22Rv1 (cell line): ENCODE results near the gene SAMD3.

Experiments used
- ZFX ChIP-seq: fragments of 450-650 bp; IDR thresholded peaks from 2 replicates; pipeline ENCODE4 v1.6.1; 2017; ENCODE audit warnings: antibody characterized with exemption, borderline replicate concordance
- TF ChIP-seq, protein P1 (sequence below): fragments of 450-650 bp; IDR thresholded peaks from 2 replicates; pipeline ENCODE4 v1.5.1; 2017; ENCODE audit warnings: mild to moderate bottlenecking

DNA sequence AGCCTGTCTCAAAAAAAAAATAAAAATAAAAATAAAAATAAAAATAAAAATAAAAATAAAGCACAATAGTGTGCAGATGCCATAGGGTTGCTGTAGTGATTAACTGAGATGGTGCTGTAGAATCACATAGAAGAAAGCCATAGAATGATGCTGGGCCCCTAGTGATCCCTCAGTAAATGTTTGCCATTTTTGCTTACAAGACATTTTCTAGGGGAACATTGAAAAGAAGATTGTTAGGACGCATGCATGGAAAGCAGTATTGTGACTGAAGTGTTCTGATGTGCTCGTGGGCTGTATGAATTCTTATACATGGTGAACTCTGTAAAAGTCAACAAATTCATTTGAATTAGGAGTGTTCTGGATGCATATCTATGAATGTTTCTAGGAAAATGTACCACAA is 22.0 kb upstream of the SAMD3 start:
- TF ChIP-seq, protein P1, sequence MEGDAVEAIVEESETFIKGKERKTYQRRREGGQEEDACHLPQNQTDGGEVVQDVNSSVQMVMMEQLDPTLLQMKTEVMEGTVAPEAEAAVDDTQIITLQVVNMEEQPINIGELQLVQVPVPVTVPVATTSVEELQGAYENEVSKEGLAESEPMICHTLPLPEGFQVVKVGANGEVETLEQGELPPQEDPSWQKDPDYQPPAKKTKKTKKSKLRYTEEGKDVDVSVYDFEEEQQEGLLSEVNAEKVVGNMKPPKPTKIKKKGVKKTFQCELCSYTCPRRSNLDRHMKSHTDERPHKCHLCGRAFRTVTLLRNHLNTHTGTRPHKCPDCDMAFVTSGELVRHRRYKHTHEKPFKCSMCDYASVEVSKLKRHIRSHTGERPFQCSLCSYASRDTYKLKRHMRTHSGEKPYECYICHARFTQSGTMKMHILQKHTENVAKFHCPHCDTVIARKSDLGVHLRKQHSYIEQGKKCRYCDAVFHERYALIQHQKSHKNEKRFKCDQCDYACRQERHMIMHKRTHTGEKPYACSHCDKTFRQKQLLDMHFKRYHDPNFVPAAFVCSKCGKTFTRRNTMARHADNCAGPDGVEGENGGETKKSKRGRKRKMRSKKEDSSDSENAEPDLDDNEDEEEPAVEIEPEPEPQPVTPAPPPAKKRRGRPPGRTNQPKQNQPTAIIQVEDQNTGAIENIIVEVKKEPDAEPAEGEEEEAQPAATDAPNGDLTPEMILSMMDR: no peak
- no peak for TF ChIP-seq ZFX
